Neural cell (in vitro differentiated cells): ENCODE measurements around the gene EFNA4. TPM values are rescaled to one million over a fixed set of nuclear protein-coding genes. Genes with fewer than 3 reads are reported as not detected.

Source experiments
- H2AFZ ChIP-seq: fragments of 200-600, 300-800 bp; sonication (generic), shearing (Covaris generic); 2 replicates; pipeline ENCODE4 v1.6.0; 2014; ENCODE audit warnings: low read depth, mild to moderate bottlenecking, antibody characterized with exemption, low read length, moderate library complexity
- H3F3A ChIP-seq: fragments of 200-600 bp; shearing (Covaris generic); 2 replicates; pipeline ENCODE4 v1.6.1; 2016; ENCODE audit warnings: mild to moderate bottlenecking, moderate library complexity, mixed read lengths, antibody characterized with exemption, low read length; ENCODE audit not compliant: insufficient read depth, poor library complexity, severe bottlenecking
- H3K27ac ChIP-seq: fragments of 200-600, 300-800 bp; sonication (generic), shearing (Covaris generic); 2 replicates; pipeline ENCODE4 v1.5.1; 2014; ENCODE audit warnings: mild to moderate bottlenecking, low read length, moderate library complexity
- H3K27me3 ChIP-seq: fragments of 300-800, 200-600 bp; sonication (generic), shearing (Covaris generic); 2 replicates; pipeline ENCODE4 v1.6.0; 2014; ENCODE audit warnings: mild to moderate bottlenecking, low read depth, low read length, moderate library complexity; ENCODE audit not compliant: insufficient read depth
- H3K36me3 ChIP-seq: fragments of 300-800, 200-600 bp; sonication (generic), shearing (Covaris generic); 2 replicates; pipeline ENCODE4 v1.5.1; 2014; ENCODE audit warnings: mild to moderate bottlenecking, antibody characterized with exemption, low read length, moderate library complexity; ENCODE audit not compliant: insufficient read depth
- H3K4me2 ChIP-seq: fragments of 300-800, 200-600 bp; sonication (generic), shearing (Covaris generic); 2 replicates; pipeline ENCODE4 v1.6.0; 2014; ENCODE audit warnings: mild to moderate bottlenecking, low read length
- H3K4me3 ChIP-seq: fragments of 300-800, 200-600 bp; sonication (generic), shearing (Covaris generic); 2 replicates; pipeline ENCODE4 v1.5.1; 2014; ENCODE audit warnings: mild to moderate bottlenecking, low read length, moderate library complexity
- H3K79me2 ChIP-seq: fragments of 200-600 bp; shearing (Covaris generic); replicated peaks from 2 replicates; pipeline ENCODE4 v1.6.0; 2014; ENCODE audit warnings: mild to moderate bottlenecking, low read length, moderate library complexity; ENCODE audit not compliant: insufficient read depth
- H3K9ac ChIP-seq: fragments of 300-800, 200-600 bp; sonication (generic), shearing (Covaris generic); 2 replicates; pipeline ENCODE4 v1.6.1; 2016; ENCODE audit warnings: mild to moderate bottlenecking, low read length, mixed read lengths
- H3K9me2 ChIP-seq: fragments of 200-600 bp; shearing (Covaris generic); 2 replicates; pipeline ENCODE4 v1.6.1; 2016; ENCODE audit warnings: mild to moderate bottlenecking, low read length, mixed read lengths; ENCODE audit not compliant: insufficient read depth
- H3K9me3 ChIP-seq: fragments of 200-600, 300-800 bp; sonication (generic), shearing (Covaris generic); 2 replicates; pipeline ENCODE4 v1.6.1; 2016; ENCODE audit warnings: mild to moderate bottlenecking, mixed run types, low read length, moderate library complexity, mixed read lengths
- H4K20me1 ChIP-seq: fragments of 200-600 bp; shearing (Covaris generic); 2 replicates; pipeline ENCODE4 v1.6.1; 2016; ENCODE audit warnings: mild to moderate bottlenecking, mixed run types; ENCODE audit not compliant: insufficient read depth
- EP300 ChIP-seq: fragments of 450-650 bp; conservative IDR thresholded peaks from 2 replicates; pipeline ENCODE4 v1.6.1; 2014; ENCODE audit warnings: antibody characterized with exemption, mild to moderate bottlenecking, moderate library complexity; ENCODE audit not compliant: poor library complexity, severe bottlenecking
- EZH2 ChIP-seq: fragments of 200-600, 300-800 bp; shearing (Covaris generic), sonication (generic); IDR thresholded peaks from 2 replicates; pipeline ENCODE4 v1.6.1; 2014; ENCODE audit warnings: antibody characterized with exemption, low read length, borderline replicate concordance, mild to moderate bottlenecking; ENCODE audit not compliant: insufficient read depth, poor library complexity, severe bottlenecking
- MXI1 ChIP-seq: fragments of 450-650 bp; conservative IDR thresholded peaks from 2 replicates; pipeline ENCODE4 v1.6.1; 2014; ENCODE audit warnings: antibody characterized with exemption, mild to moderate bottlenecking; ENCODE audit not compliant: poor library complexity, severe bottlenecking
- POLR2AphosphoS5 ChIP-seq: IDR thresholded peaks from 2 replicates; pipeline ENCODE4 v1.6.1; 2012
- RAD21 ChIP-seq: fragments of 450-650 bp; conservative IDR thresholded peaks from 2 replicates; pipeline ENCODE4 v1.6.1; 2014; ENCODE audit warnings: antibody characterized with exemption, mild to moderate bottlenecking, moderate library complexity
- SMC3 ChIP-seq: fragments of 450-650 bp; conservative IDR thresholded peaks from 2 replicates; pipeline ENCODE4 v1.6.1; 2014; ENCODE audit warnings: antibody characterized with exemption, mild to moderate bottlenecking, moderate library complexity; ENCODE audit not compliant: poor library complexity
- TAF1 ChIP-seq: IDR thresholded peaks from 2 replicates; pipeline ENCODE4 v1.6.1; 2012; ENCODE audit warnings: low read depth
- polyA plus RNA-seq: library from polyadenylated mRNA; depleted of rRNA; stranded (reverse); fragments of >200 nt; gene quantifications from 2 replicates; pipeline ENCODE4 v1.2.3, GENCODE V29; 2014
- TF ChIP-seq, protein P1 (sequence below): fragments of 450-650 bp; IDR thresholded peaks from 2 replicates; pipeline ENCODE4 v1.5.1; 2014; ENCODE audit warnings: antibody characterized with exemption, mild to moderate bottlenecking, moderate library complexity; ENCODE audit not compliant: poor library complexity, severe bottlenecking
- TF ChIP-seq, protein P2 (sequence below): IDR thresholded peaks from 2 replicates; pipeline ENCODE4 v1.6.1; 2012; ENCODE audit warnings: borderline replicate concordance

EFNA4 gene
- polyA plus RNA-seq, 1 donor from 2014 or later = 1.2 TPM

DNA sequence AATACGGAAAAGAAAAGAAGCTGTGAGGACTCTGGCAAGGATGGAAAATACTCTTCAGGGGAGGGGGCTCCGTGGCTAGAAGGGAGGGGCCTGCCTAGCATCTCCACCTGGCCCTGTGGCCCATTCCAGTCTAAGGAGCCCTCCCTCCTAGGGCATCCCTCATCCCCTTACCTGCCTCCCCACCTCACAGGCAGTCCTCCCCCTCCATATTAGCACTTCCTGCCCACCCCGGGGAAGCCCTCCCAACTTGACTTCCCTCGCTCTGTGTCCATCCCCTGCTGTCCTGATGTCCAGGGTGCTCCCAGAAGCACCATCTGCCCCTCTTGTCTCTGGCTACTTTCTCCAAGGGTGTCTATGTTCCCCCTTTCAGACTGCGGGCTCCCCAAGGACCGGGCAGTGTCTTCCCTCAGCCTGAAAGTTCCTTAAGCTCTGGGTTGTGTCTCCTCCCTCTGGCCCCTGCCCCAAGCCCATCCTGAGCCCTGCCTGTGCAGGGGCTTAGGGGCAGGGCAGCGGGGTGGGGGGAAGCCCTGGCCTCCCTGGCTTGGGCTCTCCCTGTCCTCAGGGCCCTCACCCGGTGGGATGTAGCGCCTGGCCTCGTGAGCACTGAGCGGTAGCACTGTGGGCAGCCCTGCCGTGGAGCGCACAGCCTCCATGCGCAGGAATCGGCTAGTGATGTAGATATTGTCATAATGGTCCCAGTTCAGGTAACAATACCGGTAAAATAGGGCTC is 33.9 kb upstream of the EFNA4 start:
- H3K4me3 ChIP-seq = no peak overlapping the region
- no peaks in the 10 kb centered on the region for H3K79me2 ChIP-seq
- H3K9me3 ChIP-seq = no peaks in the 10 kb centered on the region
- H3K4me2 ChIP-seq = no peak overlapping the region
- H2AFZ ChIP-seq = no peak overlapping the region
- no peak overlapping the region for H3K27ac ChIP-seq
- H3K9me2 ChIP-seq = no peaks in the 10 kb centered on the region
- TF ChIP-seq EP300 = no peak
- TF ChIP-seq, protein P1, sequence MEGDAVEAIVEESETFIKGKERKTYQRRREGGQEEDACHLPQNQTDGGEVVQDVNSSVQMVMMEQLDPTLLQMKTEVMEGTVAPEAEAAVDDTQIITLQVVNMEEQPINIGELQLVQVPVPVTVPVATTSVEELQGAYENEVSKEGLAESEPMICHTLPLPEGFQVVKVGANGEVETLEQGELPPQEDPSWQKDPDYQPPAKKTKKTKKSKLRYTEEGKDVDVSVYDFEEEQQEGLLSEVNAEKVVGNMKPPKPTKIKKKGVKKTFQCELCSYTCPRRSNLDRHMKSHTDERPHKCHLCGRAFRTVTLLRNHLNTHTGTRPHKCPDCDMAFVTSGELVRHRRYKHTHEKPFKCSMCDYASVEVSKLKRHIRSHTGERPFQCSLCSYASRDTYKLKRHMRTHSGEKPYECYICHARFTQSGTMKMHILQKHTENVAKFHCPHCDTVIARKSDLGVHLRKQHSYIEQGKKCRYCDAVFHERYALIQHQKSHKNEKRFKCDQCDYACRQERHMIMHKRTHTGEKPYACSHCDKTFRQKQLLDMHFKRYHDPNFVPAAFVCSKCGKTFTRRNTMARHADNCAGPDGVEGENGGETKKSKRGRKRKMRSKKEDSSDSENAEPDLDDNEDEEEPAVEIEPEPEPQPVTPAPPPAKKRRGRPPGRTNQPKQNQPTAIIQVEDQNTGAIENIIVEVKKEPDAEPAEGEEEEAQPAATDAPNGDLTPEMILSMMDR = no peak
- no peak for TF ChIP-seq SMC3
- no peak for TF ChIP-seq MXI1
- no peak for TF ChIP-seq EZH2
- no peak for TF ChIP-seq RAD21
- no peak for TF ChIP-seq TAF1
- TF ChIP-seq, protein P2, sequence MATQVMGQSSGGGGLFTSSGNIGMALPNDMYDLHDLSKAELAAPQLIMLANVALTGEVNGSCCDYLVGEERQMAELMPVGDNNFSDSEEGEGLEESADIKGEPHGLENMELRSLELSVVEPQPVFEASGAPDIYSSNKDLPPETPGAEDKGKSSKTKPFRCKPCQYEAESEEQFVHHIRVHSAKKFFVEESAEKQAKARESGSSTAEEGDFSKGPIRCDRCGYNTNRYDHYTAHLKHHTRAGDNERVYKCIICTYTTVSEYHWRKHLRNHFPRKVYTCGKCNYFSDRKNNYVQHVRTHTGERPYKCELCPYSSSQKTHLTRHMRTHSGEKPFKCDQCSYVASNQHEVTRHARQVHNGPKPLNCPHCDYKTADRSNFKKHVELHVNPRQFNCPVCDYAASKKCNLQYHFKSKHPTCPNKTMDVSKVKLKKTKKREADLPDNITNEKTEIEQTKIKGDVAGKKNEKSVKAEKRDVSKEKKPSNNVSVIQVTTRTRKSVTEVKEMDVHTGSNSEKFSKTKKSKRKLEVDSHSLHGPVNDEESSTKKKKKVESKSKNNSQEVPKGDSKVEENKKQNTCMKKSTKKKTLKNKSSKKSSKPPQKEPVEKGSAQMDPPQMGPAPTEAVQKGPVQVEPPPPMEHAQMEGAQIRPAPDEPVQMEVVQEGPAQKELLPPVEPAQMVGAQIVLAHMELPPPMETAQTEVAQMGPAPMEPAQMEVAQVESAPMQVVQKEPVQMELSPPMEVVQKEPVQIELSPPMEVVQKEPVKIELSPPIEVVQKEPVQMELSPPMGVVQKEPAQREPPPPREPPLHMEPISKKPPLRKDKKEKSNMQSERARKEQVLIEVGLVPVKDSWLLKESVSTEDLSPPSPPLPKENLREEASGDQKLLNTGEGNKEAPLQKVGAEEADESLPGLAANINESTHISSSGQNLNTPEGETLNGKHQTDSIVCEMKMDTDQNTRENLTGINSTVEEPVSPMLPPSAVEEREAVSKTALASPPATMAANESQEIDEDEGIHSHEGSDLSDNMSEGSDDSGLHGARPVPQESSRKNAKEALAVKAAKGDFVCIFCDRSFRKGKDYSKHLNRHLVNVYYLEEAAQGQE = no peak
- no peak for TF ChIP-seq POLR2AphosphoS5
- H3K27me3 ChIP-seq = no peaks in the 10 kb centered on the region
- no peaks in the 10 kb centered on the region for H3K36me3 ChIP-seq
- no peaks in the 10 kb centered on the region for H4K20me1 ChIP-seq
- no peaks in the 10 kb centered on the region for H3F3A ChIP-seq
- H3K9ac ChIP-seq = no peak overlapping the region

DNA sequence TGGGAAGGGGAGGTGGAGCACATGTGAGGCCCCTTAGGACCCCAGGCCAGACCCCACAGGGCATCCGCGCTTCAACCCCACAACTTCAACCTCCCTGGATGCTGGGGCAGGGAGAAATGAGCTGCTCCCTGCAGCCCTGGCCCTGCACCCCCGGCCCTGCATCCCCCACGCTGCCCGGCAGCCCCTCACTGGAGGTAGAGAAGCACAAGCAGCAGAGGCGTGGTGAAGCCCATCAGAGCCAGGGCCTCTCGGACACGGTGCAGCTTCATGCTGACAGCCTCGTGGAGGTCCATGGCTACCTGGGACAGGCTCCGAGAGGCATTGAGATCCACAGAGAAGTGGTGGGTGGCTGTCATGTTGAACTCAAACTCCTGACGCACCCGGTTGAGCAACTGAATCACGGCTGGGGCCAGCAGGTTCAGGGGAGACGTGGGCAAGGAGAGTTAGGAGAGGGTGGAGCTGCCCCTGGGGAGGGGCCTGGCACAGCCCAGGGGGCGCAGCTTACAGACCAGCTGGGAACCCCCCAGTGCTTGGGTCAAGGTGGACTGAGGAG is 33.2 kb upstream of the EFNA4 start:
- Histone ChIP-seq H4K20me1 (no peaks in the 10 kb centered on the region), H3K79me2 (no peaks in the 10 kb centered on the region), H3K4me3 (no peak overlapping the region), H2AFZ (no peak overlapping the region), H3K9me3 (no peaks in the 10 kb centered on the region), H3K9me2 (no peaks in the 10 kb centered on the region), H3F3A (no peaks in the 10 kb centered on the region), H3K36me3 (no peaks in the 10 kb centered on the region), H3K27ac (no peak overlapping the region), H3K9ac (no peak overlapping the region), H3K4me2 (no peak overlapping the region), H3K27me3 (no peaks in the 10 kb centered on the region)
- TF ChIP-seq MXI1 (no peak), TAF1 (no peak), POLR2AphosphoS5 (no peak), RAD21 (no peak), SMC3 (no peak), EZH2 (no peak), EP300 (no peak)
- TF ChIP-seq, protein P2 = no peak
- TF ChIP-seq, protein P1 = no peak
